ENCODE results near the gene SERP2.

GRCh38 chr13:44389060-44389666, 15.5 kb downstream of the SERP2 start:
- TF ChIP-seq CTCF (IDR thresholded peaks at IDR 0.05 in 8 of 11, conservative IDR thresholded peaks at IDR 0.05 in 3 of 11) (no peak), POLR2A (IDR thresholded peaks at IDR 0.05) (no peak), POLR2AphosphoS5 (IDR thresholded peaks at IDR 0.05) (no peak)

Measured in spleen (tissue), 7 donors.